BE2C (cell line): ENCODE results near the gene SPATA2.

Experiments
- DNase-seq: peaks from one replicate; pipeline ENCODE4 v3.0.0-alpha.2; 2020
- H3K27me3 ChIP-seq: fragments of 250-450 bp; sonication (Bioruptor Pico); 2 replicates; pipeline ENCODE4 v1.5.1; 2020; ENCODE audit warnings: mild to moderate bottlenecking
- H3K36me3 ChIP-seq: fragments of 250-450 bp; sonication (Bioruptor Pico); 2 replicates; pipeline ENCODE4 v1.5.1; 2020; ENCODE audit warnings: mild to moderate bottlenecking
- H3K4me1 ChIP-seq: fragments of 250-450 bp; sonication (Bioruptor Pico); 2 replicates; pipeline ENCODE4 v1.5.1; 2020
- H3K4me3 ChIP-seq: 2 replicates; pipeline ENCODE4 v1.5.1; 2011; ENCODE audit warnings: low read depth, low read length
- H3K9me3 ChIP-seq: fragments of 250-450 bp; sonication (Bioruptor Pico); 2 replicates; pipeline ENCODE4 v1.5.1; 2020
- CTCF ChIP-seq: IDR thresholded peaks from 2 replicates; pipeline ENCODE4 v1.5.1; 2012; ENCODE audit warnings: mild to moderate bottlenecking, low read depth, low read length

The SPATA2 gene

DNA sequence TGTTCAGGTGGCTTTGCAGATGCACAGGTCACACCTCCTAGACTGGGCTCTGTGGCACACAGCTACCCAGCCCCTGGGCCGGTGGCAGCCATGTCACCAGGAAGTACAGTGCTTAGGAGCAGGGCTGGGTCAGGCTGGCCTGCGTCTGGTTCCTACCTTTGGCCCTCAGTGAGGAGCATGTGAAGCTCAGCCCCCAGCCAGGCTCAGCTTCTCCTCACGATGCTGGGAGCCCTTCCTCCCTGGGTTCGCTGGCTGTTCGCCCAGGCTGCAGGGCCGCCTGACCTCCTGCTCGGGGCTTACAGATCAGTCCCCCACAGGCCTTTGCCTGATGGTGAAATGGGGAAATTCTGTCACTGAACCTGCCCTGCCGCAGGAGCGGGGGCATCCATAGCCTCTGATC, 23.1 kb downstream of the SPATA2 start:
- Histone ChIP-seq H3K4me3 (no peak overlapping the region), H3K27me3 (no peaks in the 10 kb centered on the region), H3K9me3 (no peaks in the 10 kb centered on the region), H3K4me1 (no peaks in the 10 kb centered on the region), H3K36me3 (no peaks in the 10 kb centered on the region)
- no peak for TF ChIP-seq CTCF
- no peak for DNase-seq

- TF ChIP-seq CTCF, result no peak
- H3K36me3 ChIP-seq, result no peaks in the 10 kb centered on the region
- H3K4me3 ChIP-seq, result no peak overlapping the region
- no peaks in the 10 kb centered on the region for H3K9me3 ChIP-seq
- no peaks in the 10 kb centered on the region for H3K4me1 ChIP-seq
- DNase-seq, result no peak
- no peaks in the 10 kb centered on the region for H3K27me3 ChIP-seq
These were observed 23.7 kb downstream of the SPATA2 start for GRCh38 chr20:49891476-49892110.

GRCh38 chr20:49890471-49891361, 24.6 kb downstream of the SPATA2 start:
- Histone ChIP-seq H3K36me3 (no peaks in the 10 kb centered on the region), H3K27me3 (no peaks in the 10 kb centered on the region), H3K4me3 (no peak overlapping the region), H3K9me3 (no peaks in the 10 kb centered on the region), H3K4me1 (no peaks in the 10 kb centered on the region)
- DNase-seq, result no peak
- TF ChIP-seq CTCF, result no peak

DNA sequence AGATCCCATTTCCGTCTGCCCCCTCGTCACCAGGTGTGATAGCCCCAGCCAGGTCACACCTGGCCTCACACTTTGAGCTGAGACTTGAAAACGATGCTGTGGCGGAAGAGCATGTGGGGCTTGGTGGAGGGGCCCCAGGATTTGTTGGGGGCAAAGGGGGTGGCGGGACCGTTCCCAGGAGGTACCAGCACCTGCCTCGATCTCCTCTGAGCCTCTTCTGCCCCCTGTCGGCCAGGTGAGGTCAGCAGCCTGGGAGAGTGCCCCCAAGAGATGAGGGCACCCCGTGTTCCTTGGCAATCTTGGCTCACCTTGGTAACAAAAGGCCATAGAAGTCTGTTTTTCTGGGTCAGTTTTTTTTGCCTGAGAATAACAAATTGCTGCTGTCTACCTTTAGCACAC, 25.4 kb downstream of the SPATA2 start:
- peak; percentile 23; the same call in 1 of the 2 replicates for TF ChIP-seq CTCF
- no peak for DNase-seq
- H3K36me3 ChIP-seq, result no peaks in the 10 kb centered on the region
- no peak overlapping the region for H3K4me3 ChIP-seq
- H3K27me3 ChIP-seq, result no peaks in the 10 kb centered on the region
- H3K4me1 ChIP-seq, result no peaks in the 10 kb centered on the region
- H3K9me3 ChIP-seq, result no peaks in the 10 kb centered on the region

- no peaks in the 10 kb centered on the region for H3K4me1 ChIP-seq
- no peaks in the 10 kb centered on the region for H3K9me3 ChIP-seq
- no peak overlapping the region for H3K4me3 ChIP-seq
- TF ChIP-seq CTCF, result no peak
- no peaks in the 10 kb centered on the region for H3K36me3 ChIP-seq
- no peaks in the 10 kb centered on the region for H3K27me3 ChIP-seq
- DNase-seq, result no peak
These were observed 26.1 kb downstream of the SPATA2 start for GRCh38 chr20:49889001-49889934.
